ENCODE results near the gene BPTF. TPM values are rescaled to one million over a fixed set of nuclear protein-coding genes. Genes with fewer than 3 reads are reported as not detected.

Gene BPTF
- total and polyA plus RNA-seq, 2 of the 8 experiments (the other 6 are each of a cell fraction or from before 2014, with no cell fraction given), result 107 to 228 TPM

DNA sequence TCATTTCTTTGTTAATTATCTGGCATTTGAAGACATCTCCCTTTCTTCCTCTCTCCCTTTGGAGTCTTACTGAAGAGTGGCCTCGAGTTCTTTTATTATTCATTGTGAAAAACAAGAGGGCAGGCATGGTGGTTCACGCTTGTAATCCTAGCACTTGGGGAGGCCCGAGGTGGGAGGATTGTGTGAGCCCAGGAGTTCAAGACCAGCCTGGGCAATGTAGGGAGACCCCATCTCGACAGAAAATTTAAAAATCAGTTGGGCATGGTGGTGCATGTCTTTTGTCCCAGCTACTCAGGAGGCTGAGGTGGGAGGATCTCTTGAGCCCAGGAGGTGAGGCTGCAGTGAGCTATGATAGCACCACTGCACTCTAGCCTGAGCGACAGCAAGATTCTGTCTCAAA lies 20.1 kb downstream of the BPTF start:
- Histone ChIP-seq H2BK120ac (replicated peaks; ENCODE audit: low read depth, low read length) (no peak overlapping the region), H3K23ac (ENCODE audit: insufficient read length) (no peak overlapping the region), H3K79me1 (ENCODE audit: low read depth, low read length) (no peaks in the 10 kb centered on the region), H3K79me2 (ENCODE audit: control insufficient read depth in 1 of 2, insufficient read depth in 2 of 2, low read length in 2 of 2) (peaks cover 32 to 98% of the 10 kb centered on the region in 2 experiments), H2BK20ac (ENCODE audit: low read length) (no peak overlapping the region), H3K27ac (ENCODE audit: low read depth, low read length) (no peak overlapping the region), H3K4me1 (replicated peaks in 1 of 4; ENCODE audit: control insufficient read depth in 3 of 4, insufficient read depth in 4 of 4, low read length in 3 of 4) (peaks cover 0 to 3% (median 0%) of the 10 kb centered on the region in 4 experiments; a peak in 1 of 7 replicates), H3K9me3 (ENCODE audit: insufficient read depth in 2 of 2, low read depth in 1 of 2, low read length in 1 of 2) (no peaks in the 10 kb centered on the region), H4K91ac (replicated peaks; ENCODE audit: insufficient read length, low read length) (no peak overlapping the region), H3K4ac (replicated peaks; ENCODE audit: insufficient read length, low read depth, low read length) (no peak overlapping the region), H2AK5ac (ENCODE audit: low read depth, low read length) (no peak overlapping the region), H3K36me3 (ENCODE audit: control insufficient read depth in 2 of 4, insufficient read depth in 4 of 4, low read length in 3 of 4) (peaks cover 0 to 2% (median 0%) of the 10 kb centered on the region in 4 experiments; a peak in 1 of 8 replicates), H3K14ac (ENCODE audit: insufficient read length) (no peak overlapping the region), H2BK15ac (ENCODE audit: low read length) (no peak overlapping the region), H2BK5ac (ENCODE audit: low read depth, low read length) (no peak overlapping the region), H2AFZ (ENCODE audit: low read length) (no peak overlapping the region), H3K4me2 (ENCODE audit: insufficient read depth in 1 of 2, low read depth in 2 of 2, low read length in 2 of 2) (no peak overlapping the region), H3K56ac (replicated peaks; ENCODE audit: insufficient read length, low read depth, low read length) (no peak overlapping the region), H2BK12ac (ENCODE audit: low read depth, low read length) (no peak overlapping the region), H4K5ac (ENCODE audit: insufficient read length, low read depth, low read length) (no peak overlapping the region), H3K23me2 (ENCODE audit: low read depth, low read length) (no peaks in the 10 kb centered on the region), H4K20me1 (replicated peaks in 1 of 2; ENCODE audit: control insufficient read depth in 1 of 2, insufficient read depth in 2 of 2, low read length in 2 of 2) (peaks cover 7 to 9% of the 10 kb centered on the region in 2 experiments), H3K9ac (replicated peaks in 1 of 4; ENCODE audit: extremely low read depth in 1 of 4, low read depth in 3 of 4, low read length in 3 of 4) (no peak overlapping the region), H3K18ac (ENCODE audit: extremely low read depth, low read length) (no peak overlapping the region), H4K8ac (ENCODE audit: extremely low read depth, insufficient read depth, low read length) (no peak overlapping the region), H3K4me3 (ENCODE audit: extremely low read depth in 1 of 4, insufficient read depth in 2 of 4, low read depth in 3 of 4, low read length in 4 of 4) (no peak overlapping the region), H3K27me3 (replicated peaks in 1 of 4; ENCODE audit: control insufficient read depth in 3 of 4, extremely low read depth in 1 of 4, insufficient read depth in 3 of 4, low read length in 3 of 4) (no peaks in the 10 kb centered on the region)
- DNase-seq (ENCODE audit: low read depth in 1 of 2, low spot score in 2 of 2) (no peak), FAIRE-seq (no peak)
- ChIA-PET CTCF (ENCODE audit: partially characterized antibody) (no interaction called here), POLR2A (ENCODE audit: partially characterized antibody) (interaction anchor here (1.0 kb wide), 1 partner anchor 21 kb away, joined by 3 read pairs; the partner anchor contains the start of gene BPTF)
- TF ChIP-seq EZH2 (IDR thresholded peaks at IDR 0.05; ENCODE audit: low read depth, low read length, severe bottlenecking), result no peak
- TF ChIP-seq, protein P1, sequence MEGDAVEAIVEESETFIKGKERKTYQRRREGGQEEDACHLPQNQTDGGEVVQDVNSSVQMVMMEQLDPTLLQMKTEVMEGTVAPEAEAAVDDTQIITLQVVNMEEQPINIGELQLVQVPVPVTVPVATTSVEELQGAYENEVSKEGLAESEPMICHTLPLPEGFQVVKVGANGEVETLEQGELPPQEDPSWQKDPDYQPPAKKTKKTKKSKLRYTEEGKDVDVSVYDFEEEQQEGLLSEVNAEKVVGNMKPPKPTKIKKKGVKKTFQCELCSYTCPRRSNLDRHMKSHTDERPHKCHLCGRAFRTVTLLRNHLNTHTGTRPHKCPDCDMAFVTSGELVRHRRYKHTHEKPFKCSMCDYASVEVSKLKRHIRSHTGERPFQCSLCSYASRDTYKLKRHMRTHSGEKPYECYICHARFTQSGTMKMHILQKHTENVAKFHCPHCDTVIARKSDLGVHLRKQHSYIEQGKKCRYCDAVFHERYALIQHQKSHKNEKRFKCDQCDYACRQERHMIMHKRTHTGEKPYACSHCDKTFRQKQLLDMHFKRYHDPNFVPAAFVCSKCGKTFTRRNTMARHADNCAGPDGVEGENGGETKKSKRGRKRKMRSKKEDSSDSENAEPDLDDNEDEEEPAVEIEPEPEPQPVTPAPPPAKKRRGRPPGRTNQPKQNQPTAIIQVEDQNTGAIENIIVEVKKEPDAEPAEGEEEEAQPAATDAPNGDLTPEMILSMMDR (IDR thresholded peaks at IDR 0.05; ENCODE audit: control extremely low read depth in 1 of 3, insufficient read depth in 1 of 3, low read depth in 1 of 3, low read length in 3 of 3), result no peak
- no peak for TF ChIP-seq YY1 (IDR thresholded peaks at IDR 0.05; ENCODE audit: low read depth, low read length)
- TF ChIP-seq SIRT6 (IDR thresholded peaks at IDR 0.05; ENCODE audit: low read length), result no peak
- no peak for TF ChIP-seq KDM5A (IDR thresholded peaks at IDR 0.05; ENCODE audit: low read length)
- no peak for TF ChIP-seq TAF7 (optimal IDR thresholded peaks at IDR 0.05; ENCODE audit: borderline replicate concordance, low read depth, low read length)
- no peak for TF ChIP-seq CHD1 (IDR thresholded peaks at IDR 0.05; ENCODE audit: low read depth, low read length)
- TF ChIP-seq POLR2AphosphoS5 (IDR thresholded peaks at IDR 0.05; ENCODE audit: low read depth, low read length), result no peak
- WGBS, 2 experiments (ENCODE audit: extremely low coverage in 1 of 2, insufficient coverage in 1 of 2, insufficient read length in 1 of 2, insufficient replicate concordance in 2 of 2, low coverage in 1 of 2, low lambda C conversion rate in 2 of 2, missing lambda C conversion rate in 1 of 2), result 89% methylated on average over 5 of the region's 5 CpGs; no CpG with 5 or more reads in 1 of the 2 experiments
